HG03103 (cell line): ENCODE data around the gene ZGRF1.
A peak's percentile ranks its signal among the peaks of the same experiment; 100 is the strongest.
"Not testable (repeated sequence)": the region's sequence is repeated elsewhere in the genome, so short reads cannot be mapped to it uniquely, and the experiment has no call there.

Source experiments
- ATAC-seq: cut with Tn5 transposase; IDR thresholded peaks from one replicate; pipeline ENCODE4 v1.9.1; 2021; ENCODE audit warnings: low read depth; ENCODE audit not compliant: unreplicated experiment

Gene ZGRF1, protein sequence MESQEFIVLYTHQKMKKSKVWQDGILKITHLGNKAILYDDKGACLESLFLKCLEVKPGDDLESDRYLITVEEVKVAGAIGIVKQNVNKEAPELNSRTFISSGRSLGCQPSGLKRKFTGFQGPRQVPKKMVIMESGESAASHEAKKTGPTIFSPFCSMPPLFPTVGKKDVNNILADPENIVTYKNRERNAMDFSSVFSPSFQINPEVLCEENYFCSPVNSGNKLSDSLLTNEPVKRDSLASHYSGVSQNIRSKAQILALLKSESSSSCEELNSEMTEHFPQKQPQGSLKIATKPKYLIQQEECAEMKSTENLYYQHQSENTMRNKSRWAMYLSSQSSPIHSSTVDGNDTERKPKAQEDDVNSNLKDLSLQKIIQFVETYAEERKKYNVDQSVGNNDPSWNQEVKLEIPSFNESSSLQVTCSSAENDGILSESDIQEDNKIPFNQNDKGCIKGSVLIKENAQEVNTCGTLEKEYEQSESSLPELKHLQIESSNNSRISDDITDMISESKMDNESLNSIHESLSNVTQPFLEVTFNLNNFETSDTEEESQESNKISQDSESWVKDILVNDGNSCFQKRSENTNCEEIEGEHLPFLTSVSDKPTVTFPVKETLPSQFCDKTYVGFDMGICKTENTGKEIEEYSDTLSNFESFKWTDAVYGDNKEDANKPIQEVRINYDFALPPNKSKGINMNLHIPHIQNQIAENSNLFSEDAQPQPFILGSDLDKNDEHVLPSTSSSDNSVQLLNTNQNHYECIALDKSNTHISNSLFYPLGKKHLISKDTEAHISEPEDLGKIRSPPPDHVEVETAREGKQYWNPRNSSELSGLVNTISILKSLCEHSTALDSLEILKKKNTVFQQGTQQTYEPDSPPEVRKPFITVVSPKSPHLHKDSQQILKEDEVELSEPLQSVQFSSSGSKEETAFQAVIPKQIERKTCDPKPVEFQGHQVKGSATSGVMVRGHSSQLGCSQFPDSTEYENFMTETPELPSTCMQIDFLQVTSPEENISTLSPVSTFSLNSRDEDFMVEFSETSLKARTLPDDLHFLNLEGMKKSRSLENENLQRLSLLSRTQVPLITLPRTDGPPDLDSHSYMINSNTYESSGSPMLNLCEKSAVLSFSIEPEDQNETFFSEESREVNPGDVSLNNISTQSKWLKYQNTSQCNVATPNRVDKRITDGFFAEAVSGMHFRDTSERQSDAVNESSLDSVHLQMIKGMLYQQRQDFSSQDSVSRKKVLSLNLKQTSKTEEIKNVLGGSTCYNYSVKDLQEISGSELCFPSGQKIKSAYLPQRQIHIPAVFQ (N-terminal part only)

DNA sequence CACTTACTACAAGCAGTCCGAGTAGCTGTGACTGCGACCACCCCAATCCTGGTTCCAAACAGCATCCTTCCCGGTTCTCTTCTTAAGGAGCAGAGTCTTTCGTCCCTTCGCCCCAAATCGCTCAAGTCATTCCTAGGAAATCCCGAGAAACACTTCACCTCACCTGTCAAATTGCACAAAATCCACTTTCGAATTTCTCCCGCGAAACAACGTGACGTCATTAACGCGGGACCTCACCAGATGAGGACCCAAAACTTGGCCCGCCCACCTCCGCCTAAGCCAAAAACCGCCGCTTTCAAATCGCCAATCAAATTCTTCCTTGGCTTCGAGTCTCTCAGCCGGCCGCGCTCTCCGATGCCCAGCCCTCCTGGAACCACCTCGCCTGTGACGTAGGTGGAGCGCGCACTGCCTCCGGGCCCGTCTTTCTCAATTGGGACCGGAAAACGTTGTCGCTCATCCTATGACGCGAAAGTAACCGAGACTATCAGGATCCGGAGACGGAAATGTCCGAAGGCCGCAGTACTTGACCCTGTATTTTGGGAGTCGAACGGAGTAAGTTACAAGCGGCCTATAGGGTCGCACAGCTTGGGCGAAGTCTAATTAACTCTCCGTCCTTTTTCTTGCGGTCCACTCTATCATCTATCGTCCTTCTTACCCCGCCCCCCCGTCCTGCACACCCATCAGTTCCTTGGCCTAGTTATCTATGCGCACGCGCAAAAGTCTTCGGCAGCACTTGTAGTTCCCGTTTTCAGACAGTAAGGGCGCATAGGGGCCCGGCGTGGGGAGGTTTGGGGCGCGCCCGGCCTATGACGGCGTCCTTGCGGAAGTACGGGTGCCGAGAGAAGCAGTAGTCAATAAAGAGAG lies at the start of gene ZGRF1, which contains the start of gene LARP7:
TSS of gene ZGRF1 (minus strand) at position 222 of the 864 bp plus-strand sequence. CDS start 3,733 bp downstream, outside the sequence.
TSS of gene LARP7 (plus strand) at position 456 of the 864 bp plus-strand sequence. CDS start 7,527 bp downstream, outside the sequence.
- ATAC-seq = peak; percentile 87

DNA sequence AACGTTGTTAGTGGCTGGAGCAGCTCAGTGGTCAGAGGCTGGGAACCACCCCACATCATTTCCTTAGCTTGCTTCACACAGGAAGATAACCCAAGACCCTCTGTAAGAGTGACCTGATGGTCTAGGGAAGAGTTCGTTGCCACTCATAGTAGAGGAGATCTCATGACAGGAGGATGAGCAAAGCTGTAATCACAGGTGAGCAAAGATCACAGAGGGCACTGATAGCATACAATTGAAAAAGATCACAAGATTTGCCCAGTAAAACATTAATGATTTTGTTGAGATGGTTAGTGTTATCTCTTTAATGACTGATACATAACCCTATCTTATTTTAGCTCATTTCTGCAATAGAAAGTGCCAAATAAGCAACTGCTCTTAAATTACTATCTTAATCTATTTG lies 44.3 kb upstream of the ZGRF1 start:
- no peak for ATAC-seq

DNA sequence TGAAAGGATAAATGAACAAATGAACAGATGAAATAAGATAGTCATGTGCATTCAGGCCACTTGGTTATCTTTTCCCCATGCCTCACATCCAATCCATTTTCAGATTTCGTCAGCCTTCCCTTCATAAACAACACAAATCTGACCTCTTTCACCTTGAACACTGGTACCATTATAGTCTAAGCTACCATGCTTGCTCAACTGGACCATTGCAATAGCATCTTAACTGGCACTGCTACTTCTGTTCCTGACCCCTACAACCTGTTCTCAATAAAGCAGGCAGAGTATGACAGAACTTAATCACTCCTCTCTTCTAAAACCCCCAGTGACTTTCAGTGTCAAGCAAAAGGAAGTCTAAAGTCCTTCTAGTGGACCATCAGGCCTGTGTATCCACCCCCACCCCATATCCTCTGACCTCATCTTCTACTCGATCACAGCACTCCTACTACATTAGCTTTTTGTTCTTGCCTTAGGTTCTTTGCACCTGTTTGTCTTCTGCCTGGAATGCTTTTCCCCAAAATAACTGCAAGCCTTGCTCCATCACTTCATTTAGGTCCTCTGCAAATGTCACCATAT lies 40.9 kb upstream of the ZGRF1 start:
- ATAC-seq = no peak

DNA sequence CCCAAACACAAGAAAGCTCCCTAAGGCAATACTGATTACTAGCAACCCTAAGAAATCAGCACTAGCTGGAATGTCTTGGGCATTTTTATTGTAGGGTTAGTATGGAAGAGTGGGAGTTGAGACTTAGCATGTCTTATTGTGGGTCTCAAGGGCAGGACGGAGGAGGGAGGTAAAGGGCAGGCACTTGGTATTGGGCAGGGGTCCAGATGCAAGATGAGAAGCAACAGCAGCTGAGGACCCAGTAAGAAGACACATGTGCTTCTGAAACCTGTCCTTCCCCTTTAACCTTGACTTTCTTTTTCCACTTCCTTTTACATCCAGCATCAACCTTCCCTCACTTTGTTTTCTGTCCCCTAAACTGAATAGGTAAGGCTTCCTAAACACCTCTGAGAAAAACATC lies 37.7 kb upstream of the ZGRF1 start:
- ATAC-seq = no peak

DNA sequence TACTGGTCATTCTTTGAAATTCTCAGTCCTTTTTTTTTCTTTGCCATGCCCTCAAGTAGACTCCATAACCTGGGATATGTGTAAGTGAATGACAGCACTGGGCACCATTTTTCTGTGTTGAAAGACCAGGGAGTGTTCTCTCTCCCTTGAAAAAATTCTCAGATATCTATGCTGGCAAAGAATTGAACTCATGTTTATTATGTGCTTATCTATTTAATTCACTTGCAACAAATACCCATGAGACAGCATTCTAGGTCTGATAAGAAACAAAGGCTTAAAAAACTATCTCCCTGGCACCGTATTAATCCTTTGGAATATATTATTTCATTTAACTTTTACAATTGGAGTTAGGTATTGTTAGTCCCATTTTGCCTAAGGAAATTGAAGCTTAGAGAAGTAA lies 37.0 kb upstream of the ZGRF1 start:
- no peak for ATAC-seq

DNA sequence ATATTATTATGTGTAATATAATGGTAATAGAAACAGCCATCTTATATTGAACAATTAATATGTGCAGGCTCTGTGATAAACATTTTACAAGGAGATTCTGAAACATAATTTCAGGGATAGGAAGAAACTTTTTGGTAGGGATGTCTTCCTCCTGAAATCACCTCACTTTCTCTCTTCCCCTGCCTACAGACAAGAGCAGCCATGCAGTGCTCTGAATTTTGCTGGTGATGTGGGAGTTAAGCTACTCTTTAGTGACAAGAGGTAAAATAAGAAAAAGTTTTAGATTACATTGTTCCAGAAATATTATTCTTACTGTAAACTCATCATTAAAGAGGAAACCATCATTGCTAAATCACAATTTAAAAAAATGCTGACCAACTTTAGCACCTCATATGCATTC lies 36.4 kb upstream of the ZGRF1 start:
- no peak for ATAC-seq

DNA sequence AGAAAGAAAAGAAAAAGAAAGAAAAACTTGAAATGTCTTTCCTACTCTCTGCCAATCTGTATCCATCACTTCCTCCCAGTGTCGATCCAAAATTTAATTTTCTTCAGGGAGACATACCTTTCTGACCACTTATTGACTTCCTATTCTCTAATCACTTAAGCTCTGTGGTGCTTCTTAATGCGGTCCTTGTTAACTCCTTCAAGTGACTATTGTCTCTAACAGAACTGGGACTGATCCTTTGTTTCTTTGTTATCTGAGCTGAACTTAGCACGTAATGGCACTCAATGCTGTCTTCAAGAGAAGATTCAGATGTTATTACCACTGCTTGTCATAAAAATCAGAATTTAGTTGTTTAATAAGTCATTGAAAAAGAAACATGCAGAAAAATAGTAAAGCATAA lies 31.4 kb upstream of the ZGRF1 start:
- no peak for ATAC-seq

DNA sequence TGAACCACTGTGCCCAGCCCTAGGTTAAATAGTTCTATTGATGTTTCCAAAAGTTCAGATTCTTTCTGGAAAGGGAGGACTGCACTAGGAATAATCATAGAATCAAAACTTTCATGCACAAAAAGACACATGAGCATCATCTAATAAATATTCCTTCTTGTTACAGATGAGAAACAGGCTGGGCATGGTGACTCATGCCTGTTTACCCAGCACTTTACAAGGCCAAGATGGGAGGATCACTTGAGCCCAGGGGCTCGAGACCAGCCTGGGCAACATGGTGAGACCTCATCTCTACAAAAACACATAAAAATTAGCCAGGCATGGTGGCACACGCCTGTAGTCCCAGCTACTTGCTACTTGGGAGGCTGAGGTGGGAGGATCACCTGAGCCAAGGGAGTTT lies 27.9 kb upstream of the ZGRF1 start:
- ATAC-seq = no peak

DNA sequence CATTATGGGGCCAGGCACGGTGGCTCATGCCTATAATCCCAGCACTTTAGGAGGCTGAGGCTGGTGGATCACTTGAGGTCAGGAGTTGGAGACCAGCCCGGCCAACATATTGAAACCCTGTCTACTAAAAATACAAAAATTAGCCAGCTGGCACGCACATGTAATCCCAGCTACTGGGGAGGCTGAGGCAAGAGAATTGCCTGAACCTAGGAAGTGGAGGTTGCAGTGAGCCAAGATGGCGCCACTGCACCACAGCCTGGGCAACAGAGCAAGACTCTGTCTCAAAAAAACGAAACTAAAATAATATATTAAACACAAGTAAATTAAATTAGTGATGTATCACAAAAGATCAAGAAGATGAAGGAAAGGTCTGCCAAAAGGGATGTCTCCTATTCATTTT lies 19.4 kb upstream of the ZGRF1 start:
- not testable (repeated sequence) for ATAC-seq

DNA sequence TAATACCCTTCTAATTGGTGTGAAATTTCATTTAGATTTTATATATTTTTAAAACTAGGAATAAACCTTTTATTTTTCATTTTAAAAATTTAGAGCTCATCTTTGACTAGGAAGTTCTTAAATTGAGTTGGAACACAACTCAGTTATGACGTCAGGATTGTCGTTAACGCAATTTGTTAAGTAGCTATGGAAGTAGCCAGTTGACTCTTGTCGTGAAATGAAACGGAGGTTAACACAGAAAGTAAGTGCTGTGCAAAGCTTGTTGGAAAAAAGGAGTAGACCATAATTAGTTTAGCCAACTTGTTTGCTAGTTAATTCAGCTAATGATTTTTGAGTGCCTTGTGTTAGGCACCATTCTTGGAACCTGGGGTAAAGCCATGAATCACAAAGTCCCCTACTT lies 18.6 kb upstream of the ZGRF1 start:
- no peak for ATAC-seq

DNA sequence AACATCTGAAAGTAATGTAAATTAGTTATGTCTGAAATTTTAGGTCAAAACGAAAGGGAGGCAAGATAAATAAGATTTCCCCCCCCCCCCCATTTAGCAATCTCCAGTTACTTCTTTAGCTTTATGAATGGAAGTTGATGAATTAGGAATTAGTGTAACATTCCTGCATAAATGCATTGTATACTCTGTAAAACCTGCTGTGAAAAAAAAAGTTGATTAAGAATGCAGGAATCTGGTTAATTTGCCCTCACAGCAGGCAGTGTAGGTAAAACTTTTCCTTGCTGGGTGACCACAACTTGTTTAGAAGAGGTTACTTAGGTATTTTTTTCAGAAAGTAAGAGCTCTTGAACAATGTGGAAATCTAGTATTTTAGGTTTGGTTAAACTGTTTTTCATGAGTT lies 15.5 kb upstream of the ZGRF1 start:
- no peak for ATAC-seq

DNA sequence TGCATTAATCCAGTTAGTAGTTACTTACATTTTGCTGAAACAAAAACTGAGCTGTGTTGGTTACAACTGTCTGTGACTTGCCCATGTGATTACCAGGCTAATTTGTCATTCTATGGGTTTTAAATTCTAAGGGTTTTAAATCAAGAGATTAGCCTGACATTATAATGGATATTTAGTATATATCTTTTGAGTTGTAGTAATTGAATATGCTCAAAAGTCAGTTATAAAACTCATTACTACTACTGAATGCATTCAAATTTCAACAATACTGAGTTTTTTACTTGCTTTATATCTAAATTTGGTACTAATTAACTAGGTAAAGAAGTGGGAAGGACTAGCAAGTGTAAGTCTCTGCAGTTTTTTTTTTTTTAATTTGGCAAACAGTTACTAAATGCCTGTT lies 14.9 kb upstream of the ZGRF1 start:
- no peak for ATAC-seq

DNA sequence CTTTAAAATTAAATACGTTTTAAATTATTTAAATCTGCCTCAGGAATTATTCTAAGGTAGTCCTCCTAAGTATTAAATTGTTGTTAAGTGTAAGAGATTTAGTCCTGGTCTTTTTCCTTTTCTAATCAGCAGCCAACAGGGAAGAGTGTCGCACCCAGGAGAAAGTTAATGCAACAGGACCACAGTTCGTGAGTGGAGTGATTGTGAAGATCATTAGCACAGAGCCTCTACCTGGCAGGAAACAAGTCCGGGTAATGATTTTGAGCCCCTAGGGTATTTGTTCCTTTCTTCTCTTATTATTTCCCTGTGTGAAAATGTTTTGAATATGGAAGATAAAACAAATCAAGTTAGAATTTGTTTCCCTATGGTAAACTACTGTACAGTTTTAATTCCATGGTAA lies 13.6 kb upstream of the ZGRF1 start:
- ATAC-seq = no peak

DNA sequence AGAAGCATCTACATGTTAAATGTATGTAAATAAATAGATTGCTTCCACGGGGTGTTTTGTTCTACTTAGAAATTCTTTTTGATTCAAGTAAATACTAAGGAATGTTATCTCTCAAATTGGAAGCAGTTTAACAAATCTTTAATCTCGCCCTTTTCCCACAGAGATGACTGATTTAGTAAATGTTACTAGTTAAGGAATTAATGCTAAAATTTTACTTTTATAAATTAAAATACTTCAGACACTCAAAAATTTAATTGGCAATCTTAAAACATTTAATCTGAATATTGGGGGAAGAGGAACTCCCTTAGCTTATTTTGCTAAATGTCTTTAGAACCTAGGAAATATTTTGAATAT lies 12.3 kb upstream of the ZGRF1 start:
- no peak for ATAC-seq

DNA sequence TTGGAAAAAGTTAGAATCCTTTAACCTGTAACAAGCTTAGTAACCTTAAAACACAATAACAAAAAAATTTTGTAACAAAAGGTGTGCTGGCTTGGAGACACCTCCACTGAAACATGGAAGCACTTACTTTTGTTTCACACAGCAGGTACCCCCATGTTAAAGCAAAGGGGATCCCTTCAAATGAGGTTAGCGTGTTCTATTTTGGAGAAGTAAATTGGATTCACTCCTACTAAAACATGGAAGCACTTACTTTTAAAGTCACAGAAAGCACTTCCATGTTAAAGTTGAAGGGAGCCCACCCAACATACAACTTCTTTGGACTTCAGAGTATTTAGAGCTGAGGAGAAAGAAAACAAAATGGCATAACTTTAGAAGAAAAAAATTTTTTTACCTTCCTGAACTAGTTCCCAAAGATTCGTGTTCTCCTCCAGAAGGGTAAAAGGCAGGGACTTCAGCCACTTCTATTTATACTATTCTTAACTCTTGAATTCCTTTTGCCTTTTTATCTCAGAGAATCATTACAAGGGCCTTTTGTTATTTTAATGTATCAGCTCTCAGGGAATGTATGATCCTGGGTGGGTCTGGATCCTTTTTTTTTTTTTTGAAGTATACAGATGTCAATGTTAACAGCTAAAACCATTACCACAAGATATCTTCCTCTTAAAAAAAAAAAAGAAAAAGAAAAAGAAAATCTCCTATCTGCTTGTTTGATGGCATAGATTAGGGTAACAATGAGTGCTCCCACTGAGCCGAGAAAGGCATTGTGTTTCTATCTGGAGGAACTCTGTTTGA lies 11.8 kb upstream of the ZGRF1 start:
- ATAC-seq = no peak

DNA sequence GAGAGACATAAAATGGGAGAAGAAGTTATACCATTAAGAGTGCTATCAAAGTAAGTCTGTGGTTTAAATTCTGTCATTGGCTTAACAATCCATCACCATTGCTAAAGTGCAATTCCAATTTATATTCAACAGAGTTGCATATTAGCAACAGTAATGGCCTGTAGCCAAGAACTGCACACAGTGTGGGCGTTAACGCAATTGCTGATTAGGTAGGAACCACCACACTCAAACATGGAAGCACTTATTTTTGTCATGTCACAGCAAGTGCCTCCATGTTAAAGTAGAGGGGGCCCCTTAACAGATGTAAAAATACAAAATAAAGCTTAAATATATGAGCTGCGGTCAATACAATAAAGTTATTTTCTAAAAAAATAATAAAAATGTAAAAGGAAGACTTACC lies 11.1 kb upstream of the ZGRF1 start:
- no peak for ATAC-seq

DNA sequence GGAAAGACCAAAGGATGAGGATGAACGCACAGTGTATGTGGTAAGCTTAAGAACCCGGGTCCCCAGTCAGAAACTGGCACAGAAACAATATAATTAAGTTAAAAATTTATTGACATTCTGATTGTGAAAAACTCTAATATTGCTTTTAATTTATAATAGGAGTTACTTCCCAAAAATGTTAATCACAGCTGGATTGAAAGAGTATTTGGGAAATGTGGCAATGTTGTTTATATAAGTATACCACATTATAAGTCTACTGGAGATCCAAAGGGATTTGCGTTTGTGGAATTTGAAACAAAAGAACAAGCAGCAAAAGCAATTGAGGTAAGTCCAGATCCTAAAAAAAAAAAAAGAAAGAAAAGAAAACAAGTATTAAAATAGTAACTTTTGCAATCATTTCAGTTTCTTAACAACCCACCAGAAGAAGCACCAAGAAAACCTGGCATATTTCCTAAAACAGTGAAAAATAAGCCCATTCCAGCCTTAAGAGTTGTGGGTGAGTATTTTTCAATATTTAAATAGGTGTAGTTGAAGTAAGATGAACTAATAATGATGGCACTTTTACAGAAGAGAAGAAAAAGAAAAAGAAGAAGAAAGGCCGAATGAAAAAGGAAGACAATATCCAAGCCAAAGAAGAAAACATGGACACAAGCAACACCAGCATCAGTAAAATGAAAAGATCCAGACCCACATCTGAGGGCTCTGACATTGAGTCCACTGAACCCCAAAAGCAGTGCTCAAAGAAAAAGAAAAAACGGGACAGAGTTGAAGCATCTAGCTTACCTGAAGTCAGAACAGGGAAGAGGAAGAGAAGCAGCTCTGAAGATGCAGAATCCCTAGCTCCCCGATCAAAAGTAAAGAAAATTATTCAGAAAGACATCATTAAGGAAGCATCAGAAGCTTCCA lies 10.2 kb upstream of the ZGRF1 start:
- ATAC-seq = no peak
